Neural progenitor cell (in vitro differentiated cells): Measurements from ENCODE around the gene GNAI1.

Experiments used
- EZH2phosphoT487 ChIP-seq: fragments of 200-600 bp; sonication (generic); IDR thresholded peaks from 2 replicates; pipeline ENCODE4 v1.6.1; 2017; ENCODE audit warnings: antibody characterized with exemption
- TF ChIP-seq, protein P1 (sequence below): fragments of 200-600 bp; sonication (generic); IDR thresholded peaks from 2 replicates; pipeline ENCODE4 v1.5.1; 2017; ENCODE audit warnings: antibody characterized with exemption, mild to moderate bottlenecking

DNA sequence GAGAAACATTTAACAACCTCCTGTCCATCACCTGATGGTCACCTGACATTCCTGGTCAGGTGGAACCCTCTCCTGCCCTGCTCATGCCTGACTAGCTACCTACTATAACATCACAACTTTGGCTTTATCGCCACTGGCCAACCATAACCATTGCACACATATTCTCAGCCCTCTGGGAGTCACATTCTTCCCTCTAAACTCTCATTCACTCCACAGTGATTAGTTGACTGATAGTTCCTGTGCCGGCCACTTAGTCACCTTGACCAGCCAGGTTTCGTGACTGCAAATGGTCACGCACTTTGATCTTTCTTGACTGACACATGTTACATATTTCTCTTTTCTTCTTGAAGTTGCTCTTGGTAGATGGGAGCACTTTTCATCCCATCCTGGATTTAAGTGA is 50.1 kb downstream of the GNAI1 start:
- TF ChIP-seq, protein P1, sequence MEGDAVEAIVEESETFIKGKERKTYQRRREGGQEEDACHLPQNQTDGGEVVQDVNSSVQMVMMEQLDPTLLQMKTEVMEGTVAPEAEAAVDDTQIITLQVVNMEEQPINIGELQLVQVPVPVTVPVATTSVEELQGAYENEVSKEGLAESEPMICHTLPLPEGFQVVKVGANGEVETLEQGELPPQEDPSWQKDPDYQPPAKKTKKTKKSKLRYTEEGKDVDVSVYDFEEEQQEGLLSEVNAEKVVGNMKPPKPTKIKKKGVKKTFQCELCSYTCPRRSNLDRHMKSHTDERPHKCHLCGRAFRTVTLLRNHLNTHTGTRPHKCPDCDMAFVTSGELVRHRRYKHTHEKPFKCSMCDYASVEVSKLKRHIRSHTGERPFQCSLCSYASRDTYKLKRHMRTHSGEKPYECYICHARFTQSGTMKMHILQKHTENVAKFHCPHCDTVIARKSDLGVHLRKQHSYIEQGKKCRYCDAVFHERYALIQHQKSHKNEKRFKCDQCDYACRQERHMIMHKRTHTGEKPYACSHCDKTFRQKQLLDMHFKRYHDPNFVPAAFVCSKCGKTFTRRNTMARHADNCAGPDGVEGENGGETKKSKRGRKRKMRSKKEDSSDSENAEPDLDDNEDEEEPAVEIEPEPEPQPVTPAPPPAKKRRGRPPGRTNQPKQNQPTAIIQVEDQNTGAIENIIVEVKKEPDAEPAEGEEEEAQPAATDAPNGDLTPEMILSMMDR: no peak
- no peak for TF ChIP-seq EZH2phosphoT487
